ENCODE measurements around the gene SPOPL. TPM values are rescaled to one million over a fixed set of nuclear protein-coding genes. Genes with fewer than 3 reads are reported as not detected.

SPOPL gene
- total and polyA plus RNA-seq, 12 donors: 2.2 to 19.9 (median 13.9) TPM

GRCh38 chr2:138620431-138620830 is 118.9 kb downstream of the SPOPL start:
- no peak for DNase-seq
- no peak for ATAC-seq
- TF ChIP-seq, protein P1, sequence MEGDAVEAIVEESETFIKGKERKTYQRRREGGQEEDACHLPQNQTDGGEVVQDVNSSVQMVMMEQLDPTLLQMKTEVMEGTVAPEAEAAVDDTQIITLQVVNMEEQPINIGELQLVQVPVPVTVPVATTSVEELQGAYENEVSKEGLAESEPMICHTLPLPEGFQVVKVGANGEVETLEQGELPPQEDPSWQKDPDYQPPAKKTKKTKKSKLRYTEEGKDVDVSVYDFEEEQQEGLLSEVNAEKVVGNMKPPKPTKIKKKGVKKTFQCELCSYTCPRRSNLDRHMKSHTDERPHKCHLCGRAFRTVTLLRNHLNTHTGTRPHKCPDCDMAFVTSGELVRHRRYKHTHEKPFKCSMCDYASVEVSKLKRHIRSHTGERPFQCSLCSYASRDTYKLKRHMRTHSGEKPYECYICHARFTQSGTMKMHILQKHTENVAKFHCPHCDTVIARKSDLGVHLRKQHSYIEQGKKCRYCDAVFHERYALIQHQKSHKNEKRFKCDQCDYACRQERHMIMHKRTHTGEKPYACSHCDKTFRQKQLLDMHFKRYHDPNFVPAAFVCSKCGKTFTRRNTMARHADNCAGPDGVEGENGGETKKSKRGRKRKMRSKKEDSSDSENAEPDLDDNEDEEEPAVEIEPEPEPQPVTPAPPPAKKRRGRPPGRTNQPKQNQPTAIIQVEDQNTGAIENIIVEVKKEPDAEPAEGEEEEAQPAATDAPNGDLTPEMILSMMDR (IDR thresholded peaks at IDR 0.05): no peak
- intact Hi-C loops (cut with DNase I): no loop called here
- Histone ChIP-seq H3K27ac (peak overlapping the region in 1 of 10 donors; percentile 47), H3K4me3 (no peak overlapping the region), H3K27me3 (peaks cover 0 to 1% (median 0%) of the 10 kb centered on the region in 7 donors), H3K4me1 (no peaks in the 10 kb centered on the region), H3K9me3 (no peaks in the 10 kb centered on the region), H3K36me3 (no peaks in the 10 kb centered on the region)
- 71 to 82% methylated on average over 2 of the region's 2 CpGs for WGBS, 2 donors

DNA sequence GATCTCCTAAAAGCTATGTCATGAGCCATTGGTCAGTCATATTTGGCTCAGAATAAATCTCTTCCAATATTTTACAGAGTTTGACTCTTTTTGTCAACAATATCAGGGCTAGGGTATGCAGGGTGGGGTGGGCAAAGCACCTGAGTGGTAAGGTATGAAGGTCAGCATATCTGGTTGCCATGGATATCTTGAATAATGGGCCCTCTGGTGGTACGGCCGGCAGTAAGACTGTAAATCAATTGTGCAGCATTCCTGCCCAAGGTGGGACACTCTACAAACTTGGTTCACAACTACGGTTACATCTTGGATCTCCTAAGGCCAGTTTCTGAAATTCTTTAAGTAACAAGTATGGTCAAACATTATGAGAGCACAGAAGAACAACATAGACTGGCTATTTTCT is 119.6 kb downstream of the SPOPL start:
- Histone ChIP-seq H3K9me3 (no peaks in the 10 kb centered on the region), H3K36me3 (no peaks in the 10 kb centered on the region), H3K27me3 (no peaks in the 10 kb centered on the region), H3K4me3 (no peak overlapping the region), H3K4me1 (no peaks in the 10 kb centered on the region), H3K27ac (no peak overlapping the region)
- no peak for DNase-seq
- no peak for ATAC-seq
- 78 to 84% methylated on average over 3 of the region's 3 CpGs for WGBS, 2 donors
- intact Hi-C loops (cut with DNase I): no loop called here
- TF ChIP-seq, protein P1 (IDR thresholded peaks at IDR 0.05): no peak

- Histone ChIP-seq H3K4me1 (no peaks in the 10 kb centered on the region), H3K36me3 (no peaks in the 10 kb centered on the region), H3K9me3 (no peaks in the 10 kb centered on the region), H3K27ac (no peak overlapping the region), H3K4me3 (no peak overlapping the region), H3K27me3 (no peaks in the 10 kb centered on the region)
- no peak for ATAC-seq
- WGBS, 2 donors: 75 to 84% methylated on average over 3 of the region's 3 CpGs
- intact Hi-C loops (cut with DNase I): no loop called here
- no peak for DNase-seq
- TF ChIP-seq, protein P1 (IDR thresholded peaks at IDR 0.05): no peak
Observed at GRCh38 chr2:138622613-138623012, 121.0 kb downstream of the SPOPL start.
